ENCODE results near the gene DCXR. TPM values are rescaled to one million over a fixed set of nuclear protein-coding genes. Genes with fewer than 3 reads are reported as not detected.

DCXR gene
- total RNA-seq, 2 experiments from 2014 or later: 103 to 119 TPM

DNA sequence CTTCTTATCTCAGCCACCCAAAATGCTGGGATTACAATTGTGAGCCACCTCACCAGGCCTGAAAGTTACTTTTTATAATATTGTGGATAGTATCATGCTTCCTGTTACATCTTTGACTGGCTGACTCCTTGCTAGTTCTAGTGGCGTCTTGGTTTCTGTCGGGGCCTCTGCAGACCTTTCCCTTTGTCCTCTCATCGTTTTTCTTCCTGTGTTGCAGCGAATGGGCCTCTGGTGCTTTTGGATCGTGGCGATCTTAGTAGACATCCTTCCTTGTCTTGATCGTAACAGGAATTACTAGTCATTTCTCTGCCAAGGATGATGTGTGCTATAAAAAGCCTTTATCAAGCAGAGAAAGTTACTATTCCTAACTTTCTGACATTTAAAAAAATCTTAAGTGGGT is 39.3 kb downstream of the DCXR start:
- no peaks in the 10 kb centered on the region for H3K36me3 ChIP-seq (ENCODE audit: insufficient read depth, low read length)
- no peak for ATAC-seq (ENCODE audit: poor library complexity)
- DNase-seq: no peak
- no peaks in the 10 kb centered on the region for H3K27me3 ChIP-seq (ENCODE audit: control insufficient read depth in 1 of 2, insufficient read depth in 2 of 2, low read length in 2 of 2)
- Mint-ChIP-seq H3K27me3 (no peaks in the 10 kb centered on the region), H3K9me3 (no peaks in the 10 kb centered on the region), H3K4me1 (ENCODE audit: low read depth) (no peaks in the 10 kb centered on the region), H3K36me3 (ENCODE audit: low read depth) (peaks cover 10% of the 10 kb centered on the region), H3K4me3 (no peak overlapping the region), H3K27ac (no peak overlapping the region)
- H3K4me1 ChIP-seq (ENCODE audit: insufficient read depth, low read length): no peaks in the 10 kb centered on the region
- intact Hi-C loops (cut with DNase I, micrococcal nuclease): no loop called here
- CTCF ChIA-PET: interaction anchor here (0.6 to 1.2 kb wide), 2 partner anchors 21 to 787 kb away, joined by 3 read pairs; no protein-coding TSS in a partner anchor
- POLR2A ChIA-PET: no interaction called here
- H3K4me3 ChIP-seq (ENCODE audit: low read length): no peak overlapping the region
- TF ChIP-seq, protein P1, sequence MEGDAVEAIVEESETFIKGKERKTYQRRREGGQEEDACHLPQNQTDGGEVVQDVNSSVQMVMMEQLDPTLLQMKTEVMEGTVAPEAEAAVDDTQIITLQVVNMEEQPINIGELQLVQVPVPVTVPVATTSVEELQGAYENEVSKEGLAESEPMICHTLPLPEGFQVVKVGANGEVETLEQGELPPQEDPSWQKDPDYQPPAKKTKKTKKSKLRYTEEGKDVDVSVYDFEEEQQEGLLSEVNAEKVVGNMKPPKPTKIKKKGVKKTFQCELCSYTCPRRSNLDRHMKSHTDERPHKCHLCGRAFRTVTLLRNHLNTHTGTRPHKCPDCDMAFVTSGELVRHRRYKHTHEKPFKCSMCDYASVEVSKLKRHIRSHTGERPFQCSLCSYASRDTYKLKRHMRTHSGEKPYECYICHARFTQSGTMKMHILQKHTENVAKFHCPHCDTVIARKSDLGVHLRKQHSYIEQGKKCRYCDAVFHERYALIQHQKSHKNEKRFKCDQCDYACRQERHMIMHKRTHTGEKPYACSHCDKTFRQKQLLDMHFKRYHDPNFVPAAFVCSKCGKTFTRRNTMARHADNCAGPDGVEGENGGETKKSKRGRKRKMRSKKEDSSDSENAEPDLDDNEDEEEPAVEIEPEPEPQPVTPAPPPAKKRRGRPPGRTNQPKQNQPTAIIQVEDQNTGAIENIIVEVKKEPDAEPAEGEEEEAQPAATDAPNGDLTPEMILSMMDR (IDR thresholded peaks at IDR 0.05): no peak
- H3K9me3 ChIP-seq (ENCODE audit: control insufficient read depth in 1 of 2, insufficient read depth in 1 of 2, low read length in 2 of 2): no peaks in the 10 kb centered on the region
- no peak overlapping the region for H3K27ac ChIP-seq (ENCODE audit: low read depth in 1 of 2, low read length in 2 of 2)

DNA sequence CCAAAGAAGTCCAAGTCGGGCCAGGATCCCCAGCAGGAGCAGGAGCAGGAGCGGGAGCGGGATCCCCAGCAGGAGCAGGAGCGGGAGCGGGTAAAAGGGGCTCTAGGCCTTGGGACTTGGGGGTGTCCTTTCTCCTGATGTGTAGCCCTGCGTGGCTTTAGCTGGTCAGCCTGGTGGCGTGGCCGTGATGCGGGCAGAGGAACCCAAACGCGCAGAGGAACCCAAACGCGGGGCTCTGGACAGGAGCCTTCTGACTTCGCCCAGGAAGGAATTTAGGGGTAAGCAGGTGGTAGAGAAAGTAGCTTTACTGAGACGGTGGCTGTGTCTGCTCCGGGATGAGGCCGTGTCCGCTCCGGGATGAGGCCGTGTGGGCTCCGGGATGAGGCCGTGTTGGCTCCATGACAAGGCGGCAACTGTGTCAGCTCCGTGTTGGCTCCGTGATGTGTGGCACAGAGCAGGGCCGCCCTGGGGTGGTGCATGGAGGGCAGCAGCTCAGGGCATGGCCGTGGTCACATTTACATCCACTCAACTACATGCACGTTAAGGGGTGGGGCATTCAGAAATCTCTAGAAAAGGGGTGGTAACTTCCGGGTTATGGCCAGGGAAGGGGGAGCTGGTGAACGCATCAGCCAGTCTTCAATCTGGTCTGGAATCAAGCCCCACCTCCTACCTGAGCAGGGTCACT is 40.6 kb downstream of the DCXR start:
- ChIA-PET CTCF (interaction anchor here (0.9 to 1.2 kb wide), 2 partner anchors 23 to 37 kb away, joined by 3 to 4 read pairs; no protein-coding TSS in a partner anchor), POLR2A (no interaction called here)
- no peaks in the 10 kb centered on the region for H3K27me3 ChIP-seq (ENCODE audit: control insufficient read depth in 1 of 2, insufficient read depth in 2 of 2, low read length in 2 of 2)
- H3K4me3 Mint-ChIP-seq: no peak overlapping the region
- peaks cover 10% of the 10 kb centered on the region for H3K36me3 Mint-ChIP-seq (ENCODE audit: low read depth)
- no peaks in the 10 kb centered on the region for H3K27me3 Mint-ChIP-seq
- ATAC-seq (ENCODE audit: poor library complexity) (no peak), DNase-seq (no peak)
- TF ChIP-seq, protein P1 (IDR thresholded peaks at IDR 0.05): no peak
- H3K9me3 ChIP-seq (ENCODE audit: control insufficient read depth in 1 of 2, insufficient read depth in 1 of 2, low read length in 2 of 2): no peaks in the 10 kb centered on the region
- H3K9me3 Mint-ChIP-seq: no peaks in the 10 kb centered on the region
- no peak overlapping the region for H3K27ac ChIP-seq (ENCODE audit: low read depth in 1 of 2, low read length in 2 of 2)
- intact Hi-C loops (cut with DNase I, micrococcal nuclease): no loop called here
- no peaks in the 10 kb centered on the region for H3K4me1 Mint-ChIP-seq (ENCODE audit: low read depth)
- H3K27ac Mint-ChIP-seq: no peak overlapping the region
- H3K36me3 ChIP-seq (ENCODE audit: insufficient read depth, low read length): no peaks in the 10 kb centered on the region
- no peaks in the 10 kb centered on the region for H3K4me1 ChIP-seq (ENCODE audit: insufficient read depth, low read length)
- no peak overlapping the region for H3K4me3 ChIP-seq (ENCODE audit: low read length)

DNA sequence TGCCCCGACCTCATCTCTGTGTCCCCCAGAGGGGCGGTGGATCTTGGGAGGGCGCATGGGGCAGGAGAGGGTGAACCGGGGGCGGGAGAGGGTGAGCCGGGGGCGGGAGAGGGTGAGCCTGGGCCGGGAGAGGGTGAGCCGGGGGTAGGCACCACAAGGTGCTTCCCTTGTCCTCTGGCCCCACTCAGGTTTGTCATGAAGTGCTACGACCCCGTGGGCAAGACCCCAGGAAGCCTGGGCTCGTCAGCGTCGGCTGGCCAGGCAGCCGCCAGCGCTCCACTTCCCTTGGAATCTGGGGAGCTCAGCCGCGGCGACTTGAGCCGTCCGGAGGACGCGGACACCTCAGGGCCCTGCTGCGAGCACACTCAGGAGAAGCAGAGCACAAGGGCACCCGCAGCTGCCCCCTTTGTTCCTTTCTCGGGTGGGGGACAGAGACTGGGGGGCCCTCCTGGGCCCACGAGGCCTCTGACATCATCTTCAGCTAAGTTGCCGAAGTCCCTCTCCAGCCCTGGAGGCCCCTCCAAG is 41.2 kb downstream of the DCXR start:
- DNase-seq (no peak), ATAC-seq (ENCODE audit: poor library complexity) (no peak)
- Mint-ChIP-seq H3K4me3 (no peak overlapping the region), H3K36me3 (ENCODE audit: low read depth) (peaks cover 10% of the 10 kb centered on the region), H3K9me3 (no peaks in the 10 kb centered on the region), H3K27ac (no peak overlapping the region), H3K4me1 (ENCODE audit: low read depth) (no peaks in the 10 kb centered on the region), H3K27me3 (no peaks in the 10 kb centered on the region)
- CTCF ChIA-PET: interaction anchor here (0.6 kb wide), 1 partner anchor 36 kb away, joined by 4 read pairs; no protein-coding TSS in a partner anchor
- no peak overlapping the region for H3K27ac ChIP-seq (ENCODE audit: low read depth in 1 of 2, low read length in 2 of 2)
- intact Hi-C loops (cut with DNase I, micrococcal nuclease): no loop called here
- H3K4me3 ChIP-seq (ENCODE audit: low read length): no peak overlapping the region
- no peaks in the 10 kb centered on the region for H3K36me3 ChIP-seq (ENCODE audit: insufficient read depth, low read length)
- no peaks in the 10 kb centered on the region for H3K27me3 ChIP-seq (ENCODE audit: control insufficient read depth in 1 of 2, insufficient read depth in 2 of 2, low read length in 2 of 2)
- no peaks in the 10 kb centered on the region for H3K4me1 ChIP-seq (ENCODE audit: insufficient read depth, low read length)
- POLR2A ChIA-PET: no interaction called here
- TF ChIP-seq, protein P1 (IDR thresholded peaks at IDR 0.05): no peak
- no peaks in the 10 kb centered on the region for H3K9me3 ChIP-seq (ENCODE audit: control insufficient read depth in 1 of 2, insufficient read depth in 1 of 2, low read length in 2 of 2)
